ENCODE data around the gene SESN1.

- TF ChIP-seq ELF4 (IDR thresholded peaks at IDR 0.05) (no peak), FOXM1 (IDR thresholded peaks at IDR 0.05; ENCODE audit: borderline replicate concordance) (no peak), SP1 (IDR thresholded peaks at IDR 0.05) (no peak), NFRKB (IDR thresholded peaks at IDR 0.05) (no peak), L3MBTL2 (conservative IDR thresholded peaks at IDR 0.05) (no peak), LEF1 (IDR thresholded peaks at IDR 0.05; ENCODE audit: borderline replicate concordance) (no peak), FOXA1 (IDR thresholded peaks at IDR 0.05) (no peak)
Measured at GRCh38 chr6:109036574-109037294, 57.9 kb downstream of the SESN1 start.

Data from HEK293T (cell line).